Superior temporal gyrus (tissue), 1 donor: ENCODE results near the gene CYP1A2.

Source experiments
- DNase-seq: peaks from one replicate; pipeline ENCODE4 v3.0.0-alpha.2; 2016; ENCODE audit errors: extremely low spot score

Gene CYP1A2

GRCh38 chr15:74802862-74803447 is 54.3 kb downstream of the CYP1A2 start:
- no peak for DNase-seq

- no peak for DNase-seq
Observed at GRCh38 chr15:74804935-74805334, 56.3 kb downstream of the CYP1A2 start.
